Upper lobe of left lung (tissue), 6 donors: Measurements from ENCODE around the gene PSME2. TPM values are rescaled to one million over a fixed set of nuclear protein-coding genes. Genes with fewer than 3 reads are reported as not detected.

Source experiments
- ATAC-seq, 2 donors: fragments of 200-7000 bp; cut with Tn5 transposase; one replicate each; pipeline ENCODE4 v1.9.1; 2022; ENCODE audit warnings: mild to moderate bottlenecking in 2 of 2, moderate library complexity in 2 of 2; ENCODE audit not compliant: low FRiP score in 2 of 2
- DNase-seq, 2 donors: peaks; one replicate each; pipeline ENCODE4 v3.0.0-alpha.2; 2019 to 2020
- H3K27ac ChIP-seq, 4 donors: fragments of 200-600 bp; sonication (generic); one replicate each; pipeline ENCODE4 v1.5.1; 2016 to 2019
- H3K27me3 ChIP-seq, 4 donors: fragments of 200-600 bp; sonication (generic); one replicate each; pipeline ENCODE4 v1.5.1; 2017 to 2019
- H3K36me3 ChIP-seq, 4 donors: fragments of 200-600 bp; sonication (generic); one replicate each; pipeline ENCODE4 v1.5.1; 2016 to 2019
- H3K4me1 ChIP-seq, 4 donors: fragments of 200-600 bp; sonication (generic); one replicate each; pipeline ENCODE4 v1.5.1; 2018 to 2019
- H3K4me3 ChIP-seq, 4 donors: fragments of 200-600 bp; sonication (generic); one replicate each; pipeline ENCODE4 v1.5.1; 2017 to 2019; ENCODE audit warnings: mild to moderate bottlenecking in 2 of 4, moderate library complexity in 1 of 4
- H3K9me3 ChIP-seq, 4 donors: fragments of 200-600 bp; sonication (generic); one replicate each; pipeline ENCODE4 v1.5.1; 2018 to 2019
- EP300 ChIP-seq, 4 donors: sonication (generic); formaldehyde crosslinking; IDR thresholded peaks; one replicate each; pipeline ENCODE4 v1.5.1; 2017; ENCODE audit warnings: antibody characterized with exemption in 4 of 4, control low read depth in 2 of 4
- POLR2A ChIP-seq, 4 donors: fragments of 450-650 bp; IDR thresholded peaks; one replicate each; pipeline ENCODE4 v1.5.1; 2016 to 2017; ENCODE audit warnings: antibody characterized with exemption in 4 of 4, mild to moderate bottlenecking in 2 of 4
- POLR2AphosphoS5 ChIP-seq, 2 donors: sonication (generic); formaldehyde crosslinking; IDR thresholded peaks; one replicate each; pipeline ENCODE4 v1.5.1; 2017; ENCODE audit warnings: antibody characterized with exemption in 2 of 2
- WGBS, 2 donors: methylation state at CpG; one replicate each; pipeline ENCODE4 v1.1.5; 2017 to 2018; 5-methylcytosine and 5-hydroxymethylcytosine counted together
- total RNA-seq, 6 donors: library from RNA; depleted of rRNA in 4 of 6; stranded (reverse); fragments of >200 nt in 4 of 6; gene quantifications; one replicate each; pipeline versions ENCODE4 v1.1.0 to v1.2.1, GENCODE V29; 2016 to 2021
- TF ChIP-seq, protein P1 (sequence below), 6 experiments: fragments of 450-650 bp in 4 of 6; fragments of 200-600 bp in 2 of 6; sonication (generic) in 2 of 6; IDR thresholded peaks; one replicate each; pipeline ENCODE4 v1.5.1; 2016 to 2019; ENCODE audit warnings: antibody characterized with exemption in 6 of 6
- donor health status: DM: no; HTN: no; CAD: no; lungs with moderate emphysema.
- donor health status: DM: no; HTN: yes; CAD: no; lungs with severe emphysema.

The PSME2 gene
- total RNA-seq, 6 donors from 2014 or later = 58.5 to 144 (median 84.4) TPM

DNA sequence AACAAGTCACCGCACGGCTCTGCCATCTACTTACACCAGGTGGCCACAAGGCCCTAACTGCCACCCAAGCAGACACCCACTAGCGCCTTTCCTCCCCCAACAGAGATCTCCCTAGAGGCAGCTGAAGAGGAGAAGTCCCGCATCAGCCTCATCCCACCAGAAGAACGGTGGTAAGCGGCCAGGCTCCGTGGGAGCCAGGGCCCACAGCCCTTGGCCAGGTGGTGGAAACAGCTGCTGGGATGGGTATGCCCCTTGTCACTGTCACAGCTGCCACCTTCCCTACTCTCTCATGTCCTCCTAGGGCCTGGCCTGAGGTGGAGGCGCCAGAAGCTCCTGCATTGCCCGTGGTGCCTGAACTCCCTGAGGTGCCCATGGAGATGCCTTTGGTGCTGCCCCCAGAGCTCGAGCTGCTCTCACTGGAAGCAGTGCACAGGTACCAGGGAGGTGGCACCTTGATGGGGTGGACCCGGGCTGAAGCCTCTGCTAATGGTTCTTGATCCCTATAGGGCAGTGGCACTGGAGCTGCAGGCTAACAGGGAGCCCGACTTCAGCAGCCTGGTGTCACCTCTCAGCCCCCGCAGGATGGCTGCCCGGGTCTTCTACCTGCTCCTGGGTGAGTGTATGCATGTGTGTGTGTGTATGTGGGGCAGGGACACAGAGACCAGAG lies 33.0 kb upstream of the PSME2 start:
- Histone ChIP-seq H3K4me1 (no peaks in the 10 kb centered on the region), H3K36me3 (peaks cover 14 to 95% (median 88%) of the 10 kb centered on the region in 4 donors), H3K4me3 (no peak overlapping the region), H3K9me3 (no peaks in the 10 kb centered on the region), H3K27ac (no peak overlapping the region), H3K27me3 (no peaks in the 10 kb centered on the region)
- no peak for ATAC-seq
- DNase-seq = no peak
- 90 to 91% methylated on average over 6 to 13 of the region's 14 CpGs for WGBS, 2 donors
- TF ChIP-seq POLR2A (IDR thresholded peaks at IDR 0.05) (no peak), POLR2AphosphoS5 (IDR thresholded peaks at IDR 0.05) (no peak), EP300 (IDR thresholded peaks at IDR 0.05) (no peak)
- TF ChIP-seq, protein P1, sequence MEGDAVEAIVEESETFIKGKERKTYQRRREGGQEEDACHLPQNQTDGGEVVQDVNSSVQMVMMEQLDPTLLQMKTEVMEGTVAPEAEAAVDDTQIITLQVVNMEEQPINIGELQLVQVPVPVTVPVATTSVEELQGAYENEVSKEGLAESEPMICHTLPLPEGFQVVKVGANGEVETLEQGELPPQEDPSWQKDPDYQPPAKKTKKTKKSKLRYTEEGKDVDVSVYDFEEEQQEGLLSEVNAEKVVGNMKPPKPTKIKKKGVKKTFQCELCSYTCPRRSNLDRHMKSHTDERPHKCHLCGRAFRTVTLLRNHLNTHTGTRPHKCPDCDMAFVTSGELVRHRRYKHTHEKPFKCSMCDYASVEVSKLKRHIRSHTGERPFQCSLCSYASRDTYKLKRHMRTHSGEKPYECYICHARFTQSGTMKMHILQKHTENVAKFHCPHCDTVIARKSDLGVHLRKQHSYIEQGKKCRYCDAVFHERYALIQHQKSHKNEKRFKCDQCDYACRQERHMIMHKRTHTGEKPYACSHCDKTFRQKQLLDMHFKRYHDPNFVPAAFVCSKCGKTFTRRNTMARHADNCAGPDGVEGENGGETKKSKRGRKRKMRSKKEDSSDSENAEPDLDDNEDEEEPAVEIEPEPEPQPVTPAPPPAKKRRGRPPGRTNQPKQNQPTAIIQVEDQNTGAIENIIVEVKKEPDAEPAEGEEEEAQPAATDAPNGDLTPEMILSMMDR (IDR thresholded peaks at IDR 0.05) = no peak

GRCh38 chr14:24178399-24179178 lies 32.2 kb upstream of the PSME2 start:
- Histone ChIP-seq H3K4me1 (no peaks in the 10 kb centered on the region), H3K36me3 (peaks cover 14 to 89% (median 83%) of the 10 kb centered on the region in 4 donors), H3K27ac (no peak overlapping the region), H3K27me3 (no peaks in the 10 kb centered on the region), H3K9me3 (no peaks in the 10 kb centered on the region), H3K4me3 (no peak overlapping the region)
- TF ChIP-seq POLR2A (IDR thresholded peaks at IDR 0.05) (no peak), POLR2AphosphoS5 (IDR thresholded peaks at IDR 0.05) (no peak), EP300 (IDR thresholded peaks at IDR 0.05) (no peak)
- TF ChIP-seq, protein P1 (IDR thresholded peaks at IDR 0.05) = no peak
- DNase-seq (no peak), ATAC-seq (no peak)
- WGBS, 2 donors = 85 to 90% methylated on average over 10 to 12 of the region's 12 CpGs

DNA sequence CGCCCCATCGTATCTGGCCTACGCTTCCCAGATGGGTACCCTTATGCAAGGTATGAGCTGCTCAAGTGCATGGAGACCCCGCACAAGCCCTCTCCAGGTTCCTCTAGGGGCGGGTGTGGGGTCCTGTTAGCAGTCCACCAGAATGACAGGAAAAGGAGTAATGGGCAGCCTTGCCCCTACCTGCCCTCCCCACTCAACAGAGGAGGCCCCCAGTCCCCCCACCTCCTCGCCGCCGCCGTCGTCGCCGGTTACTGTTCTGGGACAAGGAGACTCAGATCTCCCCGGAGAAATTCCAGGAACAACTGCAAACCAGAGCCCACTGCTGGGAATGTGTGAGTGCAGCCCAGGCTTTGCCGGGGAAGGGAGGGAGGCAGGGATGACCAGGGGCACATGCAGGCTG lies 31.5 kb upstream of the PSME2 start:
- Histone ChIP-seq H3K36me3 (peaks cover 14 to 89% (median 80%) of the 10 kb centered on the region in 4 donors), H3K27me3 (no peaks in the 10 kb centered on the region), H3K4me1 (no peaks in the 10 kb centered on the region), H3K27ac (no peak overlapping the region), H3K9me3 (no peaks in the 10 kb centered on the region), H3K4me3 (no peak overlapping the region)
- TF ChIP-seq EP300 (IDR thresholded peaks at IDR 0.05) = no peak
- TF ChIP-seq POLR2A (IDR thresholded peaks at IDR 0.05) = no peak
- TF ChIP-seq, protein P1 (IDR thresholded peaks at IDR 0.05) = no peak
- no peak for TF ChIP-seq POLR2AphosphoS5 (IDR thresholded peaks at IDR 0.05)
- 95 to 97% methylated on average over 14 of the region's 14 CpGs for WGBS, 2 donors
- DNase-seq (peak in 1 of 2 donors; percentile 84), ATAC-seq (no peak)

- Histone ChIP-seq H3K27ac (no peak overlapping the region), H3K4me3 (no peak overlapping the region), H3K9me3 (no peaks in the 10 kb centered on the region), H3K27me3 (no peaks in the 10 kb centered on the region), H3K36me3 (peaks cover 14 to 89% (median 79%) of the 10 kb centered on the region in 4 donors), H3K4me1 (peaks cover 0 to under 1% (median 0%) of the 10 kb centered on the region in 4 donors)
- ATAC-seq = no peak
- 93 to 98% methylated on average over 12 of the region's 12 CpGs for WGBS, 2 donors
- no peak for DNase-seq
- no peak for TF ChIP-seq EP300 (IDR thresholded peaks at IDR 0.05)
- TF ChIP-seq POLR2A (IDR thresholded peaks at IDR 0.05) = no peak
- TF ChIP-seq POLR2AphosphoS5 (IDR thresholded peaks at IDR 0.05) = no peak
- TF ChIP-seq, protein P1 (IDR thresholded peaks at IDR 0.05) = no peak
Measured at GRCh38 chr14:24177041-24177825, 30.8 kb upstream of the PSME2 start.
